GM23338 (cell line): Measurements from ENCODE around the gene FSD1. TPM values are rescaled to one million over a fixed set of nuclear protein-coding genes. Genes with fewer than 3 reads are reported as not detected.

Experiments used
- ATAC-seq: fragments of 200-7000 bp; cut with Tn5 transposase; 3 replicates; pipeline ENCODE4 v1.9.1; 2020
- DNase-seq: peaks from one replicate; pipeline ENCODE4 v3.0.0-alpha.2; 2015; ENCODE audit warnings: low spot score
- H2AFZ ChIP-seq: fragments of 200-600 bp; sonication (generic); 2 replicates; pipeline ENCODE4 v1.8.0; 2016; ENCODE audit warnings: antibody characterized with exemption, mild to moderate bottlenecking, moderate library complexity
- H3F3A ChIP-seq: fragments of 200-600 bp; sonication (generic); replicated peaks from 2 replicates; pipeline ENCODE4 v1.8.0; 2017; ENCODE audit warnings: antibody characterized with exemption, mixed run types, low read depth
- H3K27ac ChIP-seq: fragments of 200-600 bp; sonication (generic); 2 replicates; pipeline ENCODE4 v1.6.1; 2016; ENCODE audit warnings: low read depth
- H3K27me3 ChIP-seq: fragments of 200-600 bp; sonication (generic); 2 replicates; pipeline ENCODE4 v1.8.0; 2016; ENCODE audit warnings: mild to moderate bottlenecking, mixed run types, moderate library complexity; ENCODE audit not compliant: insufficient read depth
- H3K36me3 ChIP-seq: fragments of 200-600 bp; sonication (generic); 2 replicates; pipeline ENCODE4 v1.8.0; 2016; ENCODE audit warnings: mild to moderate bottlenecking; ENCODE audit not compliant: insufficient read depth
- H3K4me1 ChIP-seq: fragments of 200-600 bp; sonication (generic); 2 replicates; pipeline ENCODE4 v1.8.0; 2016; ENCODE audit warnings: mild to moderate bottlenecking, moderate library complexity; ENCODE audit not compliant: insufficient read depth
- H3K4me2 ChIP-seq: fragments of 200-600 bp; sonication (generic); 2 replicates; pipeline ENCODE4 v1.7.1; 2017; ENCODE audit warnings: mixed run types
- H3K4me3 ChIP-seq: fragments of 200-600 bp; sonication (generic); 2 replicates; pipeline ENCODE4 v1.6.1; 2016; ENCODE audit warnings: mixed run types
- H3K79me2 ChIP-seq: fragments of 200-600 bp; sonication (generic); replicated peaks from 2 replicates; pipeline ENCODE4 v1.8.0; 2017; ENCODE audit warnings: mild to moderate bottlenecking; ENCODE audit not compliant: insufficient read depth
- H3K9me2 ChIP-seq: fragments of 200-600 bp; sonication (generic); 2 replicates; pipeline ENCODE4 v1.8.0; 2017; ENCODE audit not compliant: insufficient read depth
- H4K20me1 ChIP-seq: fragments of 200-600 bp; sonication (generic); replicated peaks from 2 replicates; pipeline ENCODE4 v1.8.0; 2017; ENCODE audit warnings: mild to moderate bottlenecking; ENCODE audit not compliant: insufficient read depth
- H3K27ac Mint-ChIP-seq: 2 replicates; pipeline ENCODE4 v1.8.0; 2020; ENCODE audit warnings: inconsistent platforms, mild to moderate bottlenecking, moderate library complexity, mixed read lengths
- H3K27me3 Mint-ChIP-seq: 3 replicates; pipeline ENCODE4 v1.8.0; 2022; ENCODE audit warnings: low read depth, mild to moderate bottlenecking, moderate library complexity, mixed read lengths, inconsistent platforms; ENCODE audit not compliant: insufficient read depth, poor library complexity
- H3K36me3 Mint-ChIP-seq: 3 replicates; pipeline ENCODE4 v1.8.0; 2021; ENCODE audit warnings: low read depth, mild to moderate bottlenecking, inconsistent platforms, moderate library complexity, mixed read lengths
- H3K4me1 Mint-ChIP-seq: 3 replicates; pipeline ENCODE4 v1.8.0; 2020; ENCODE audit warnings: mild to moderate bottlenecking, inconsistent platforms, mixed read lengths
- H3K4me3 Mint-ChIP-seq: 3 replicates; pipeline ENCODE4 v1.8.0; 2021; ENCODE audit warnings: moderate library complexity, mild to moderate bottlenecking, inconsistent platforms, mixed read lengths
- H3K9me3 Mint-ChIP-seq: 3 replicates; pipeline ENCODE4 v1.8.0; 2020; ENCODE audit warnings: moderate library complexity, mild to moderate bottlenecking, inconsistent platforms, mixed read lengths
- EZH2 ChIP-seq: fragments of 200-600 bp; sonication (generic); IDR thresholded peaks from one replicate; pipeline ENCODE4 v1.8.0; 2017; ENCODE audit warnings: antibody characterized with exemption, mild to moderate bottlenecking, low read depth; ENCODE audit not compliant: unreplicated experiment
- EZH2phosphoT487 ChIP-seq: fragments of 200-600 bp; sonication (generic); IDR thresholded peaks from one replicate; pipeline ENCODE4 v1.8.1; 2018; ENCODE audit warnings: antibody characterized with exemption; ENCODE audit not compliant: unreplicated experiment
- JUNB ChIP-seq: IDR thresholded peaks from one replicate; pipeline ENCODE4 v1.6.1; 2016; ENCODE audit warnings: antibody characterized with exemption; ENCODE audit not compliant: unreplicated experiment
- NANOG ChIP-seq: IDR thresholded peaks from 2 replicates; pipeline ENCODE4 v1.6.1; 2016; ENCODE audit warnings: antibody characterized with exemption, borderline replicate concordance
- POLR2AphosphoS5 ChIP-seq: IDR thresholded peaks from 2 replicates; pipeline ENCODE4 v1.6.1; 2016; ENCODE audit warnings: antibody characterized with exemption, low read depth
- STAT1 ChIP-seq: IDR thresholded peaks from one replicate; pipeline ENCODE4 v1.6.1; 2016; ENCODE audit warnings: antibody characterized with exemption; ENCODE audit not compliant: unreplicated experiment
- polyA plus RNA-seq: library from polyadenylated mRNA; unstranded; fragments of >200 nt; fragmentation: Nextera tagmentation; extraction: Ambion mirVana; gene quantifications from 2 replicates; pipeline ENCODE4 v1.2.1, GENCODE V29; 2016
- total RNA-seq: library from RNA; depleted of rRNA; stranded (reverse); fragments of >200 nt; shearing (Covaris generic); gene quantifications from 2 replicates; pipeline ENCODE4 v1.2.3, GENCODE V29; 2014
- TF ChIP-seq, protein P1 (sequence below): fragments of 250-450 bp; sonication (Bioruptor Pico); IDR thresholded peaks from 2 replicates; pipeline ENCODE4 v1.5.0; 2020; ENCODE audit warnings: mild to moderate bottlenecking, moderate library complexity
- TF ChIP-seq, protein P2 (sequence below): IDR thresholded peaks from one replicate; pipeline ENCODE4 v1.6.1; 2018; ENCODE audit warnings: antibody characterized with exemption; ENCODE audit not compliant: unreplicated experiment

The FSD1 gene
- total and polyA plus RNA-seq, 2 experiments from 2014 or later, result 50.7 to 82.9 TPM

DNA sequence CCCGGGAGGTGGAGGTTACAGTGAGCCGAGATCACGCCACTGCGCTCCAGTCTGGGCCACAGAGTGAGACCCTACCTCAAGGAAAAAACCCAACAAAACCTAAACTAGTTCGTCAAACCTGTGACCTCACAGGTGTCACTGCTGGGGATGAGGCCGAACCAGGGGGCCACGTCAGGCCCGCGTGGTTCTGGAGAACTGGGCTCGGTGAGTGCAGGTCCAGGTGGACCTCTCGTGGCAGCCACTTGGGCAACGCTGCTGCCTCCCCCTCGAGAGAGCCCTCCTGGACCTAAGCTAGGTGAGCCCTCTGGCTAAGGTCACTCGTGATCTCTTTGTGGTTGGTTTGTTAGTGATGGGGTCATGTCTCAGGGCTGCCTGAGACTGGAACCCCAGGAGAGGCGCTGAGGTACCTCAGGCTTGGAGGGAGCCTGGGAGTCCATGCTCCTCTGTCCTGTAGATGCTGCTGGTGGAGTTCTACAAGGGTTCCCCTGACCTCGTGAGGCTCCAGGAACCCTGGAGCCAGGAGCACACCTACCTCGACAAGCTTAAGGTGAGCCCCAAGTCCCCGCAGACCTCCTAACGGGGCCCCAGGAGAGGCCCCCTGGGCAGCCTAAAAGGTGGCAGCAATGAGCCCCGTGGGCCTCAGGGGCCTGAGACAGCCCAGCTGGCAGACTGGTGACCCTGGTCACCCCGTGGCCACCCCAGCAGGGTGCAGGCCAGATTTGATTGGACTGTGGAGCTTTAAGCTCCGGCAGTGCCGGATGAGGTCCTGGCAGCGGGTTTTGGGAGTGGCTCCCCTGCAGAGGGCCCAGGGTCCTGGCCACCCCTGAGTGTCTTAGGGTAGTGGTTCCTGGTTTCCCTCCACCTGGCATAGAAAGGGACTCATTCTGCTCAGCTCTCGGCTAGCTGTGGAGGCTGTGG lies 54.6 kb downstream of the FSD1 start (continued):
- TF ChIP-seq, protein P1, sequence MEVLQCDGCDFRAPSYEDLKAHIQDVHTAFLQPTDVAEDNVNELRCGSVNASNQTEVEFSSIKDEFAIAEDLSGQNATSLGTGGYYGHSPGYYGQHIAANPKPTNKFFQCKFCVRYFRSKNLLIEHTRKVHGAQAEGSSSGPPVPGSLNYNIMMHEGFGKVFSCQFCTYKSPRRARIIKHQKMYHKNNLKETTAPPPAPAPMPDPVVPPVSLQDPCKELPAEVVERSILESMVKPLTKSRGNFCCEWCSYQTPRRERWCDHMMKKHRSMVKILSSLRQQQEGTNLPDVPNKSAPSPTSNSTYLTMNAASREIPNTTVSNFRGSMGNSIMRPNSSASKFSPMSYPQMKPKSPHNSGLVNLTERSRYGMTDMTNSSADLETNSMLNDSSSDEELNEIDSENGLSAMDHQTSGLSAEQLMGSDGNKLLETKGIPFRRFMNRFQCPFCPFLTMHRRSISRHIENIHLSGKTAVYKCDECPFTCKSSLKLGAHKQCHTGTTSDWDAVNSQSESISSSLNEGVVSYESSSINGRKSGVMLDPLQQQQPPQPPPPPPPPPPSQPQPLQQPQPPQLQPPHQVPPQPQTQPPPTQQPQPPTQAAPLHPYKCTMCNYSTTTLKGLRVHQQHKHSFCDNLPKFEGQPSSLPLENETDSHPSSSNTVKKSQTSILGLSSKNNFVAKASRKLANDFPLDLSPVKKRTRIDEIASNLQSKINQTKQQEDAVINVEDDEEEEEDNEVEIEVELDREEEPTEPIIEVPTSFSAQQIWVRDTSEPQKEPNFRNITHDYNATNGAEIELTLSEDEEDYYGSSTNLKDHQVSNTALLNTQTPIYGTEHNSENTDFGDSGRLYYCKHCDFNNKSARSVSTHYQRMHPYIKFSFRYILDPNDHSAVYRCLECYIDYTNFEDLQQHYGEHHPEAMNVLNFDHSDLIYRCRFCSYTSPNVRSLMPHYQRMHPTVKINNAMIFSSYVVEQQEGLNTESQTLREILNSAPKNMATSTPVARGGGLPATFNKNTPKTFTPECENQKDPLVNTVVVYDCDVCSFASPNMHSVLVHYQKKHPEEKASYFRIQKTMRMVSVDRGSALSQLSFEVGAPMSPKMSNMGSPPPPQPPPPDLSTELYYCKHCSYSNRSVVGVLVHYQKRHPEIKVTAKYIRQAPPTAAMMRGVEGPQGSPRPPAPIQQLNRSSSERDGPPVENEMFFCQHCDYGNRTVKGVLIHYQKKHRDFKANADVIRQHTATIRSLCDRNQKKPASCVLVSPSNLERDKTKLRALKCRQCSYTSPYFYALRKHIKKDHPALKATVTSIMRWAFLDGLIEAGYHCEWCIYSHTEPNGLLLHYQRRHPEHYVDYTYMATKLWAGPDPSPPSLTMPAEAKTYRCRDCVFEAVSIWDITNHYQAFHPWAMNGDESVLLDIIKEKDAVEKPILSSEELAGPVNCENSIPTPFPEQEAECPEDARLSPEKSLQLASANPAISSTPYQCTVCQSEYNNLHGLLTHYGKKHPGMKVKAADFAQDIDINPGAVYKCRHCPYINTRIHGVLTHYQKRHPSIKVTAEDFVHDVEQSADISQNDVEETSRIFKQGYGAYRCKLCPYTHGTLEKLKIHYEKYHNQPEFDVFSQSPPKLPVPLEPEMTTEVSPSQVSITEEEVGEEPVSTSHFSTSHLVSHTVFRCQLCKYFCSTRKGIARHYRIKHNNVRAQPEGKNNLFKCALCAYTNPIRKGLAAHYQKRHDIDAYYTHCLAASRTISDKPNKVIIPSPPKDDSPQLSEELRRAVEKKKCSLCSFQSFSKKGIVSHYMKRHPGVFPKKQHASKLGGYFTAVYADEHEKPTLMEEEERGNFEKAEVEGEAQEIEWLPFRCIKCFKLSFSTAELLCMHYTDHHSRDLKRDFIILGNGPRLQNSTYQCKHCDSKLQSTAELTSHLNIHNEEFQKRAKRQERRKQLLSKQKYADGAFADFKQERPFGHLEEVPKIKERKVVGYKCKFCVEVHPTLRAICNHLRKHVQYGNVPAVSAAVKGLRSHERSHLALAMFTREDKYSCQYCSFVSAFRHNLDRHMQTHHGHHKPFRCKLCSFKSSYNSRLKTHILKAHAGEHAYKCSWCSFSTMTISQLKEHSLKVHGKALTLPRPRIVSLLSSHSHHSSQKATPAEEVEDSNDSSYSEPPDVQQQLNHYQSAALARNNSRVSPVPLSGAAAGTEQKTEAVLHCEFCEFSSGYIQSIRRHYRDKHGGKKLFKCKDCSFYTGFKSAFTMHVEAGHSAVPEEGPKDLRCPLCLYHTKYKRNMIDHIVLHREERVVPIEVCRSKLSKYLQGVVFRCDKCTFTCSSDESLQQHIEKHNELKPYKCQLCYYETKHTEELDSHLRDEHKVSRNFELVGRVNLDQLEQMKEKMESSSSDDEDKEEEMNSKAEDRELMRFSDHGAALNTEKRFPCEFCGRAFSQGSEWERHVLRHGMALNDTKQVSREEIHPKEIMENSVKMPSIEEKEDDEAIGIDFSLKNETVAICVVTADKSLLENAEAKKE (CRISPR knock-in tag), result no peak
- no peak for TF ChIP-seq EZH2phosphoT487

DNA sequence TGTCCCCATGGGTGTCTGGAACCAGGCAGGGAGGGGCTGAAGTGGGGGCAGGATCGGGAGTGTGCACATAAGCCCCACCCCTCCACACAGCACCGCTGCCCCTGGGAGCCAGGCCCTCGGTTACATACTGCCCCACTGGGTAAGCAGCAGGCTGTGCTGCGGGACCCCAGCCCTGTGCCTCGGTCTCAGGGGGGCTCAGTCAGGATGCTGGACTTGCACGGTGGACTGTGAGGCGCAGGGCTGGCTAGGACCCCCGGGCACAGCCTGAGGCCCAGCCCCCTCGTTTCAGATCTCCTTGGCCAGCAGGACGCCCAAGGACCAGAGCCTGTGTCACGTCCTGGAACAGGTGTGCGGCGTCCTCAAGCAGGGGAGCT lies 55.2 kb downstream of the FSD1 start:
- Histone ChIP-seq H3K36me3 (no peaks in the 10 kb centered on the region), H2AFZ (no peak overlapping the region), H3K27ac (no peak overlapping the region), H3K79me2 (no peaks in the 10 kb centered on the region), H3K4me3 (no peak overlapping the region), H3K4me1 (no peaks in the 10 kb centered on the region; the same call in 1 of the 2 replicates), H3K4me2 (no peak overlapping the region), H4K20me1 (no peaks in the 10 kb centered on the region; the same call in 1 of the 2 replicates), H3K27me3 (no peaks in the 10 kb centered on the region), H3K9me2 (no peaks in the 10 kb centered on the region), H3F3A (peaks cover 26% of the 10 kb centered on the region)
- Mint-ChIP-seq H3K36me3 (peaks cover 20% of the 10 kb centered on the region), H3K27ac (no peak overlapping the region), H3K9me3 (no peaks in the 10 kb centered on the region), H3K27me3 (peaks cover 20% of the 10 kb centered on the region), H3K4me3 (no peak overlapping the region), H3K4me1 (peaks cover 7% of the 10 kb centered on the region; the same call in 1 of the 3 replicates)
- ATAC-seq (no peak), DNase-seq (no peak)
- TF ChIP-seq, protein P2, sequence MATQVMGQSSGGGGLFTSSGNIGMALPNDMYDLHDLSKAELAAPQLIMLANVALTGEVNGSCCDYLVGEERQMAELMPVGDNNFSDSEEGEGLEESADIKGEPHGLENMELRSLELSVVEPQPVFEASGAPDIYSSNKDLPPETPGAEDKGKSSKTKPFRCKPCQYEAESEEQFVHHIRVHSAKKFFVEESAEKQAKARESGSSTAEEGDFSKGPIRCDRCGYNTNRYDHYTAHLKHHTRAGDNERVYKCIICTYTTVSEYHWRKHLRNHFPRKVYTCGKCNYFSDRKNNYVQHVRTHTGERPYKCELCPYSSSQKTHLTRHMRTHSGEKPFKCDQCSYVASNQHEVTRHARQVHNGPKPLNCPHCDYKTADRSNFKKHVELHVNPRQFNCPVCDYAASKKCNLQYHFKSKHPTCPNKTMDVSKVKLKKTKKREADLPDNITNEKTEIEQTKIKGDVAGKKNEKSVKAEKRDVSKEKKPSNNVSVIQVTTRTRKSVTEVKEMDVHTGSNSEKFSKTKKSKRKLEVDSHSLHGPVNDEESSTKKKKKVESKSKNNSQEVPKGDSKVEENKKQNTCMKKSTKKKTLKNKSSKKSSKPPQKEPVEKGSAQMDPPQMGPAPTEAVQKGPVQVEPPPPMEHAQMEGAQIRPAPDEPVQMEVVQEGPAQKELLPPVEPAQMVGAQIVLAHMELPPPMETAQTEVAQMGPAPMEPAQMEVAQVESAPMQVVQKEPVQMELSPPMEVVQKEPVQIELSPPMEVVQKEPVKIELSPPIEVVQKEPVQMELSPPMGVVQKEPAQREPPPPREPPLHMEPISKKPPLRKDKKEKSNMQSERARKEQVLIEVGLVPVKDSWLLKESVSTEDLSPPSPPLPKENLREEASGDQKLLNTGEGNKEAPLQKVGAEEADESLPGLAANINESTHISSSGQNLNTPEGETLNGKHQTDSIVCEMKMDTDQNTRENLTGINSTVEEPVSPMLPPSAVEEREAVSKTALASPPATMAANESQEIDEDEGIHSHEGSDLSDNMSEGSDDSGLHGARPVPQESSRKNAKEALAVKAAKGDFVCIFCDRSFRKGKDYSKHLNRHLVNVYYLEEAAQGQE, result no peak
- TF ChIP-seq NANOG (no peak), EZH2 (no peak), JUNB (no peak), STAT1 (no peak), EZH2phosphoT487 (no peak), POLR2AphosphoS5 (no peak)
